COLO668 (cell line): ENCODE data around the gene HMGCL.
"Not testable (repeated sequence)": the region's sequence is repeated elsewhere in the genome, so short reads cannot be mapped to it uniquely, and the experiment has no call there.

Experiments
- DNase-seq: peaks from one replicate; lab custom pipeline; 2025; ENCODE audit not compliant: unreplicated experiment; lab: John Stamatoyannopoulos, UW

HMGCL gene

GRCh38 chr1:23825076-23825761 lies at the start of gene HMGCL:
HMGCL (minus strand) TSS chr1:23825429; CDS start chr1:23825415, 14 bp downstream.
- DNase-seq = peak; percentile 99

- no peak for DNase-seq
Observed at GRCh38 chr1:23872421-23872820, 47.2 kb upstream of the HMGCL start.

DNA sequence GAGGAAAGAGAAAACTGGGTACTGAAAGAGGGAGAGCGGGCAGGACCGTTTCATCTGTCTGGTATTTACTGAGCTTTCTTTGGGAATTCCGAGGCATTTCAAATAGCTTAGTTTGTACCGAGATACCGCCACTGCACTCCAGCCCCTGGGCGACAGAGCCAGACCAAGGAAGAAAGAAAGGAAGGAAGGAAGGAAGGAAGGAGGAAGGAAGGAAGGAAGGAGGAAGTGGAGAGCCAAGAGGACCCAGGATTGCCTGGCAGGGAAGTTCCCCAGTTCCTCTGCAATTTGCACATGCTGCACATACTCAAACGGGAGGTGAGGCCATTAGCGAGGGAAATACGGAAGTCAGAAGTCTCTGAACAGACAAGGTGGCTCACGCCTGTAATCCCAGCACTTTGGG lies 43.8 kb upstream of the HMGCL start:
- DNase-seq = no peak

- peak; percentile 63 for DNase-seq
Observed at GRCh38 chr1:23868557-23869016, 43.4 kb upstream of the HMGCL start.

DNA sequence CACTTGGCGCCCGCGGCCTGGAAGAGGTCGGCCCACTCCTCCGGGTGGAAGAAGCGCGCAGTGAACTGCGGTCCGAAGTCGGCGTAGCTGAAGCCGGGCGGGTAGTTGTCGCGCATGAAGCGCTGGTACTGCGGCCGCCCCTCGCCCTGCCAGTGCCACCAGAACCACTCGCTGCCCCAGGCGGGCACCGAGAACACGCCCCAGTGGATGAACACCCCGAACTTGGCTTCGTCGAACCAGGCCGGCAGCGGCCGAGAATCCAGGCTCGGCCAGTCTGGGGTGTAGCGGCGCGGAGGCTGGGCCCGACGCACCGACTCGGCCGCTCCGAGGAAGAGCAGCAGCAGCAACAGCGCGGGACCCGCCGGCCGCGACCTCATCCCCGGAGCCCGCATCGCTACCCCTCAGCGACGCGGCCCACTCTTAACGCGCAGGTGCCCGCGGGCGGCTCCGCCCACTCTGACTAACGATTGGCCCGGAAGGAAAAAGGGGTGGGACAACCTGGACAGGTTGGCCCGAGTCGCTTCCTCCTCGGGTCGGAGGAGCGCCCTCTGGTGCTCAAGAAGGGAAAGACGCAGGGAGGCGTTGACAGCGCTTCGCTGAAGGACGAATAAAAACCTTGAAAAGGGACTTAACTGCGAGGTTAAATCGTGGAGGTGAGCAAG lies 42.8 kb upstream of the HMGCL start, which contains the start of gene FUCA1:
Gene FUCA1, minus strand, starts transcription at position 396 of the 662 bp plus-strand sequence. Its CDS starts 4 bp downstream, at position 392.
- DNase-seq = peak; percentile 99

GRCh38 chr1:23867542-23867894 lies 42.3 kb upstream of the HMGCL start:
- DNase-seq = no peak

DNA sequence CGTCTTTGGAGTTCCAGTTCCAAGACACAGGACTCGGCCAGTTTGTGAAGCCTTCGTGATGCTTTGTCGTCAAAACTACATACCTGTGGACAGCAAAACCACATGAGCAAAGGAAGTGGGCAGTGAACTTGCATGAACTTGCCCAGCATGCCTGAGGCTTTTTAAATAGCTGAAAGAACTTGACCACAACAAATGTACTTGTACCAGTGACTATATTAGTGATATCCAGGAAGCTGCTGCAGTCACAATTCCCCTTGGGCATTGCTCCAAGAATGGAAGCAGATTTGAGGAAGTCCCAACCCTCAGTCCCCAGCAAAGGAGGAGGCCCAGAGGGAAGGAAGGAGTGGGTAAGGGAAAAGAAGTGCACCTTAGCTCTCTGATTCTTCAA lies 40.3 kb upstream of the HMGCL start:
- DNase-seq = no peak

DNA sequence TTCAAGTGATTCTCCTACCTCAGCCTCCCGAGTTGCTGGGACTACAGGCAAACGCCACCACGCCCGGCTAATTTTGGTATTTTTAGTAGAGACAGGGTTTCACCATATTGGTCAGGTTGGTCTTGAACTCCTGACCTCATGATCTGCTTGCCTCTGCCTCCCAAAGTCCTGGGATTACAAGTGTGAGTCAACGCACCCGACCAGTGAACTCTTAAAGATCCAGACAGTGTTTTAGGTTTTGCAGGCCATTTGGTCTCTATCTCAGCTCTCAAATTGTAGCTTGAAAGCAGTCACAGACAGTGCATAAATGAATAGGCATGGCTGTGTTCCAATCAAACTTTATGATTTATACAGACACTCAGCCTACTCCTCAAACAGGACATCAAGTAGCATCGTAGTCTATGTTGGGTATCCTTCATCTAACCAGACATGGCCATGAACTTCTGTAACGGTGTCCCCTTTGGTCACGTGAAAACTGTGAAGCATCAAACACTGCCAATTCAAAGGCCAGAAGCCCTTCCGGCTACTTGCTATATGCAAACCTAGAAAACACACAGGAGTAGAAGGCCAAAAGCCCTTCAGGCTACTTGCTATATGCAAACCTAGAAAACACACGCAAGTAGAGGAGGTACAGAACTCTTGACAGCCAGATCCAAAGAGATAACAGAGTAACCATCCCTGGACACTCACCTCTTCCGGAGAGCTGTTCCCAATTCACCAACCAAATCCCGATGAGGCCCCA lies 39.7 kb upstream of the HMGCL start:
- no peak for DNase-seq

GRCh38 chr1:23862640-23863039 lies 37.4 kb upstream of the HMGCL start:
- no peak for DNase-seq

- no peak for DNase-seq
Observed at GRCh38 chr1:23854568-23854967, 29.3 kb upstream of the HMGCL start.

- DNase-seq = not testable (repeated sequence)
Observed at GRCh38 chr1:23853124-23853523, 27.9 kb upstream of the HMGCL start.

- not testable (repeated sequence) for DNase-seq
Observed at GRCh38 chr1:23851406-23851805, 26.2 kb upstream of the HMGCL start.

- DNase-seq = no peak
Observed at GRCh38 chr1:23848673-23849616, 23.7 kb upstream of the HMGCL start.

DNA sequence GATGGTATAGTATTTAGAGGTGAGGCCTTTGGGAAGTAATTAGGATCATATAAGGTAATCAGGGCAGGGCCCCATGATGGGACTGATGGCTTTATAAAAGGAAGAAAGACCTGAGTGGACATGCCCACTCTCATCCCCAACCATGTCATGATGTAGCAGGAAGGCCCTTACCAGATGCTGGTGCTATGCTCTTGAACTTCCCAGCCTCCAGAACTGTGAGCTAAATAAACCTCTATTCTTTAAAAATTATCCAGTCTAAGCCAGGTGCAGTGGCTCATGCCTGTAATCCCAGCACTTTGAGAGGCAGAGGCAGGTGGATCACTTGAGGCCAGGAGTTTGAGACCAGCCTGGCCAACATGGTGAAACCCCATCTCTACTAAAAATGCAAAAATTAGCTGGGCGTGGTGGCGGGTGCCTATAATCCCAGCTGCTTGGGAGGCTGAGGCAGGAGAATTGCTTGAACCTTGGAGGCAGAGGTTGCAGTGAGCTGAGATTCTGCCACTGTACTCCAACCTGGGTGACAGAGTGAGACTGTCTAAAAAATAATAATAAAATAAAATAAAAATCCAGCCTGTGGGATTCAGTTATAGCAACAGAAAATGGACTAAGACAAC lies 22.4 kb upstream of the HMGCL start:
- not testable (repeated sequence) for DNase-seq

GRCh38 chr1:23845163-23845562 lies 19.9 kb upstream of the HMGCL start:
- DNase-seq = no peak

GRCh38 chr1:23843644-23844043 lies 18.4 kb upstream of the HMGCL start:
- no peak for DNase-seq

GRCh38 chr1:23838401-23838866 lies 13.2 kb upstream of the HMGCL start:
- peak; percentile 73 for DNase-seq

GRCh38 chr1:23837908-23838307 lies 12.7 kb upstream of the HMGCL start:
- no peak for DNase-seq

GRCh38 chr1:23836037-23836436 lies 10.8 kb upstream of the HMGCL start:
- DNase-seq = no peak

GRCh38 chr1:23834156-23834555 lies 8.9 kb upstream of the HMGCL start:
- DNase-seq = not testable (repeated sequence)
